HG03135 (cell line): ENCODE results near the gene GABPB1.

Experiments used
- ATAC-seq: cut with Tn5 transposase; IDR thresholded peaks from one replicate; pipeline ENCODE4 v1.9.1; 2021; ENCODE audit warnings: mild to moderate bottlenecking, moderate library complexity; ENCODE audit not compliant: unreplicated experiment

The GABPB1 gene

DNA sequence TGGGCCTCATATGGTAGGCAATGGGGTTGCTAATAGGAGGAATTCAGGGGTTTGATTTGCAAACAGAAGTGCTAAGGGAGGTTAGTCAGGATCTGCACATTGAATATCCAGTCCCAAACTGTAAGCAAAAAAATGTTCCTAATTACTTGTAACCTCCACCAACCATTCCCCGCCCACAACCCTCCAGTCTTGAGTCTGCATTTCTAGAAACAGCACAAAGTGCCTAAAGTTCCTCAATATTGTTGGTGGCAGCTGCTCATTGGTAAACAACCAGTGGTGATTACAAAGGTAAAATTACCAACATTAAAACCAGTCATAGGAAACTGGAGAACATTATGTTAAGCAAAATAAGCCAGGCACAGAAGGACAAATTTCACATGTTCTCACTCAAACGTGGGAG, 108.4 kb downstream of the GABPB1 start:
- ATAC-seq, result no peak

- no peak for ATAC-seq
Observed at GRCh38 chr15:50244959-50245624, 109.9 kb downstream of the GABPB1 start.

DNA sequence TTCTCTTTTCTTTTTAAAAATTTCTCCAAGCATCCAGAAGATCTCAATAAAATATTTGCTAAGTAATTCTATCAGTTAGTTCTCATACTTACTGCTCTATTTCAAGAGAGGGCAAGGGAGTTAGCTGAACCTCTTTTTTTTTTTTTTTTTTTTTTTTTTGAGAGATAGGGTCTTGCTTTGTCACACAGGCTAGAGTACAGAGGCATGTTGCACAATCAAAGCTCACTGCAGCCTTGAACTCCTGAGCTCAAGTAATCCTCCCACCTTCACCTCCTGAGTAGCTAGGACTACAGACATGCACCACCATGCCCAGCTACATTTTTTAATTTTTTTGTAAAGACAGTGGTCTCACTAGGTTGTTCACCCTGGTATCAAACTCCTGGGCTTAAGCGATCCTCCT, 110.8 kb downstream of the GABPB1 start:
- ATAC-seq, result no peak

DNA sequence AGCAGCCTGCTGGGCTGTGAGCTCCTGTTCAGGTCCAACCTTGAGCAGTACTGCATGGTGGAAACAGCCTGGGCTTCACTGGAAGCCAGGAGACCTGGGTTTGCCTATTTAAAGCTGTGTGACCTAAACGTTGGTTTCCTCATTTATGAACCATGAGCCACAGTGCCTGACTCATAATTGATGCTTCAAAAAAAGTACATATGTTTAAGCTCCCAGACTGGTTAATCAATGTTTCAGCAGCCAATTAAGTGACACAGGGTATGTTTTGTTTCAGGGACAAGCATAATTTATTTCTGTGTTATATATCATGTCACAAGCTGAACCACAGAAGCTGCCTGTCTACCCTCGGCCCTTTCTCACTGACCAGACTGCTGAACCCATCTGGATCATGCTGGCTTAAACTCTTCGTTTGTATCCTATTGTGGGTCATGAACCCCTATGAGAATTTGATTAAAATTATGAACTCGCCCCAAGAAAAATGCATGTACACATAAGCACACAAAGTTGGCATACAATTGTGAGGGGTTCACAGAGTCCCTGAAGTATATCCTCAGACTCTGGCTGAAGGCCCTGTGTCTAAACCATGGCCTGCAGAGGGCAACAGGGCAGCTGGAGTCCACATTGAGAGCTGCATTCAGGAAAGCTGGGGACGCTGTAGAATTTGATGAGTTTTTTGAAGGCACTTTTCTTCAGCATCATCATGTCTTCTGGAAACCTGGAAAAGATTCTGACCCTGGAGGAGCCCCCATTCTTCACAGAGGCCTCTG, 113.1 kb downstream of the GABPB1 start:
- no peak for ATAC-seq

DNA sequence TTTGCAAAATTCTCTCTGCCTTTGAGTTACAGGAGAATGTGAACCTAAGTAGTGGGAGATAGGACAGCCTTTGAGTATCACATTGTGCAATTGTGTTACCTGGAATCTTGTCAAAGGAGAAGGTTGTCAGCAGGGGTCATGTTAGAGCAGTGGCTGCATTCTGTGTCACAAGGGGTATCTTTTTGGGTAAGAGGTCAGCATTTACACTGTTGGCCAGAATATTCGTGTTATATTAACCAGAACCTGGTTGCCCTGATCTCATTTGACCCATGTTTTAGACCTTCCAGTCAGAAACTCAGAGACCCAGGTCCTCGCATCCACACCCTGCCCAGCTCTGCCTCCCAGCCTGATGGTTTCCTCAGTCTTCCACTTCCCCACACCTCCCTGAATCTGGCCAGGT, 116.7 kb downstream of the GABPB1 start:
- ATAC-seq, result no peak

DNA sequence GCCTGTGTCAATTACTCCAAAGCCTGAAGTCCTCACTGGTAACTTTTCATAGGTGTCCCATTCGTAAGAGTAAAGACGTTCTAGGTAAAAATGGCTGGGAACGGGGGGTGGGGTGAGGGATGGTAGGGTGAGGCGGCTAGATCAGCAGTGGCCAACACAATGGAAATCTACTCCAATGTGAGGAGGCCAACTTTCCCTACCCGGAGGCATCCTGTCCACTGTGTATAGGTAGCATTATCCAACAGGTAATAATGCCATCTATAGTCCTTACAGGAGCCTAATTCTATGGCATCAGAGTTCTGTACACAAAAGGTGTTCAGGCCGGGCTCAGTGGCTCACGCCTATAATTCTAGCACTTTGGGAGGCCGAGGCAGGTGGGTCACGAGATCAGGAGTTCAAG, 118.6 kb downstream of the GABPB1 start:
- ATAC-seq, result no peak

GRCh38 chr15:50235794-50236193, 119.2 kb downstream of the GABPB1 start:
- no peak for ATAC-seq

- no peak for ATAC-seq
Observed at GRCh38 chr15:50234764-50235163, 120.2 kb downstream of the GABPB1 start.

DNA sequence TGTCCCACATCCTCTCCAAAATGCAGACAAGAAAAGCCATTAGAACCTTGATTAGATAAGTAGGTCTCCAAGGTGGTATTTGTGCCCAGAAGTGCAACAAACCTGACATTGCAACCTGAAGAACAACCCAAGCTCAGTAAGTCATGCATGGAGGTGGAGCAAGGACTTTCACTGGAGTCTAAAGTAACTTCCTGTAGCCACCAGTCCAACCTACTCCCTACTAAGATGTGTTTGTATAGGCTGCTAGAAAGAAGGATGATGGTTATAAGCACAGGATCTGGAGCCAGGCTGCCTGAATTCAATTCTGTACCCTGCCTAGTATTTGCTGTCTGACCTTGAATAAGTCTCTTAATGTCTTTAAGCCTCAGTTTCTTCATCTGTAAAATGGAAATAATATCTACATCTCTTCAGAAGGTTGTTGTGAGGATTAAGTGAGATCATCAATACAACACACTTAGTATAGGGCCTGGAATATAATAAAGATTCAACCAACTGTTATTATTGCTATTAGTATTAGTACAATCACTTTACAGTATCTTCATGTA, 121.7 kb downstream of the GABPB1 start:
- no peak for ATAC-seq

- ATAC-seq, result no peak
Observed at GRCh38 chr15:50232791-50233190, 122.2 kb downstream of the GABPB1 start.

GRCh38 chr15:50231761-50232160, 123.2 kb downstream of the GABPB1 start:
- no peak for ATAC-seq

DNA sequence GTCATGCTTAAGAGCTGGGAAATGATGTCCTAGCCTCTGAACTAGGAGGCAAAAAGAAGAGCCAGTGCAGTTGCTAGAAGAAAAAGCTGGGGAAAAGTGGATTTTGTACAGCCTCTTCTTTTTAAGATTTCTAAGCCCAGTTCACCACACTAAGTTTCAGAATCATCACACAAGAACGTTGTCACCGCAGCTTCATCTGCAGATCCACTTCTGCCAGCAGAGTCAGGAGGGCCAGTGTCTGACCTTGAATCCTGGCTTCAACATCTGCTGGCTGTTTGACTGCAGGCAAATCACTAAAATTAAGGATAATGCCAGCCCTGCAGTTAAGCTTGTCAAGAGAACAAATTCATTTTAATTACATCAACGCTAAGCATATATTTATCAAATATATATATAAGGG, 125.7 kb downstream of the GABPB1 start:
- ATAC-seq, result no peak

DNA sequence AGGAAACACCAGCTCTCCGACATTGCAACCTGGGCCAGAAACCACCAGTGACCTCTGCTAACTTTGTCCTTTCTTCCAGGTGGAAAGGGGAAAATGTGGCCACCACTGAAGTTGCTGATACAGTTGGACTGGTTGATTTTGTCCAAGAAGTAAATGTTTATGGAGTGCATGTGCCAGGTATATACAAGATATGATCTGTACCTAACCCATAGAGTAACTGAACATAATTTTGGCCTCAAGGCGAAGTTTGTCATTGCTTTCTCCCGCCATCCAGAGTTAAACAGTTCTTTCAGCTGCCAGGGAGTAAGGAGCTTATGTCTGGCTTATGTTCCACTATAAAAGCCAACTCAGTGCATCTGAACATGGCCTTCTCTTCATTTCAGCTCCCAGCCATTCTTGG, 126.1 kb downstream of the GABPB1 start:
- ATAC-seq, result no peak

DNA sequence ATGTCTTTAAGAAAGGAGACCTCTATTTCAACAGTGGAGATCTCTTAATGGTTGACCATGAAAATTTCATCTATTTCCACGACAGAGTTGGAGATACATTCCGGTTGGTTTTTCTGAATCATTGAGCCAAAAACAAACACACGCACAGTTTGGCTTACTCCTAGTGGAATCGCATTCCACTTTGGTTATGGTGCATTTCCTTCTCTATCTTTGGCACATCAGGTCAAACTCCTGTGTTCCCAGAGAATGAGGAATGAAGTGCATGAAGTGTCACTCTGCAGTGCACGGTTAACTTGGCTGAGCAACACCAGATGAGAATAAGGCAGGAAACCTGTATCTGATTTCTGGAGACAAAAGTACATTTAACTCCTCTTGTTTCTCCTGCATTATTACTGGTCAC, 127.9 kb downstream of the GABPB1 start:
- ATAC-seq, result no peak

DNA sequence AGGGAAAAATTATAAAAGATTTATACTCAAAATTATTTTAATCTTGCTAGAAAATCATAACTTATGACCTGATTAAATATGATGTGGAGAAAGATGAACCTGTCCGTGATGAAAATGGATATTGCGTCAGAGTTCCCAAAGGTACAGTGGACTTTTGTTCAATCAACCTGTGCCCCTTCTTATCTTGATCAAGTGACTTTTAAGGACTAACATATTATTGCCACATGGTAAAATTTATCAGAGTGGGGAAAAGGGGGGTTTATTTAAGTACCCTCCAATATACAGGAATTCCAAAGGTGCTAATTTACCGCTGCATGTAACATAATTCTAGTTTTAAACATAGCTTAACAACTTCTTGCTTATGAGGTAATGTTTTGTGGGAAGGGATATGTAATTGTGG, 129.1 kb downstream of the GABPB1 start:
- ATAC-seq, result no peak
